CD4-positive, alpha-beta T cell treated with Interleukin-17A for 1 hour (primary cell): Measurements from ENCODE around the gene CEP112.

Experiments
- DNase-seq: peaks from one replicate; pipeline ENCODE4 v3.0.0-alpha.2; 2020

CEP112 gene

GRCh38 chr17:65670667-65671371 lies 521.1 kb downstream of the CEP112 start:
- DNase-seq: no peak

- no peak for DNase-seq
Measured at GRCh38 chr17:65668211-65668610, 523.7 kb downstream of the CEP112 start.

GRCh38 chr17:65667656-65668055 lies 524.3 kb downstream of the CEP112 start:
- no peak for DNase-seq

GRCh38 chr17:65666876-65667321 lies 525.0 kb downstream of the CEP112 start:
- DNase-seq: no peak

- DNase-seq: no peak
Measured at GRCh38 chr17:65665966-65666365, 526.0 kb downstream of the CEP112 start.

- no peak for DNase-seq
Measured at GRCh38 chr17:65664696-65665095, 527.2 kb downstream of the CEP112 start.

- no peak for DNase-seq
Measured at GRCh38 chr17:65664266-65664665, 527.7 kb downstream of the CEP112 start.

- no peak for DNase-seq
Measured at GRCh38 chr17:65662196-65662595, 529.7 kb downstream of the CEP112 start.

- no peak for DNase-seq
Measured at GRCh38 chr17:65660947-65661346, 531.0 kb downstream of the CEP112 start.

GRCh38 chr17:65660078-65660477 lies 531.9 kb downstream of the CEP112 start:
- no peak for DNase-seq

GRCh38 chr17:65659512-65659911 lies 532.4 kb downstream of the CEP112 start:
- no peak for DNase-seq

- no peak for DNase-seq
Measured at GRCh38 chr17:65657251-65657828, 534.6 kb downstream of the CEP112 start.

GRCh38 chr17:65656390-65657250 lies 535.3 kb downstream of the CEP112 start:
- DNase-seq: no peak

GRCh38 chr17:65655706-65656105 lies 536.2 kb downstream of the CEP112 start:
- no peak for DNase-seq

- no peak for DNase-seq
Measured at GRCh38 chr17:65644545-65644944, 547.4 kb downstream of the CEP112 start.

GRCh38 chr17:65638221-65638975 lies 553.5 kb downstream of the CEP112 start:
- no peak for DNase-seq

- no peak for DNase-seq
Measured at GRCh38 chr17:65637786-65638185, 554.1 kb downstream of the CEP112 start.

- DNase-seq: no peak
Measured at GRCh38 chr17:65634533-65634932, 557.4 kb downstream of the CEP112 start.

GRCh38 chr17:65633988-65634387 lies 557.9 kb downstream of the CEP112 start:
- DNase-seq: no peak

GRCh38 chr17:65633146-65633881 lies 558.6 kb downstream of the CEP112 start:
- no peak for DNase-seq

GRCh38 chr17:65630502-65630901 lies 561.4 kb downstream of the CEP112 start:
- DNase-seq: no peak

GRCh38 chr17:65629234-65629690 lies 562.7 kb downstream of the CEP112 start:
- DNase-seq: no peak
